Transverse colon (tissue), 3 donors: ENCODE results near the gene SCYGR1.

Experiments
- POLR2A ChIP-seq: fragments of 450-650 bp; IDR thresholded peaks from one replicate; pipeline ENCODE4 v1.6.1; 2016; ENCODE audit warnings: antibody characterized with exemption, mild to moderate bottlenecking, moderate library complexity
- POLR2AphosphoS5 ChIP-seq, 3 donors: sonication (generic); formaldehyde crosslinking; IDR thresholded peaks; one replicate each; pipeline ENCODE4 v1.6.1; 2016; ENCODE audit warnings: antibody characterized with exemption in 3 of 3

DNA sequence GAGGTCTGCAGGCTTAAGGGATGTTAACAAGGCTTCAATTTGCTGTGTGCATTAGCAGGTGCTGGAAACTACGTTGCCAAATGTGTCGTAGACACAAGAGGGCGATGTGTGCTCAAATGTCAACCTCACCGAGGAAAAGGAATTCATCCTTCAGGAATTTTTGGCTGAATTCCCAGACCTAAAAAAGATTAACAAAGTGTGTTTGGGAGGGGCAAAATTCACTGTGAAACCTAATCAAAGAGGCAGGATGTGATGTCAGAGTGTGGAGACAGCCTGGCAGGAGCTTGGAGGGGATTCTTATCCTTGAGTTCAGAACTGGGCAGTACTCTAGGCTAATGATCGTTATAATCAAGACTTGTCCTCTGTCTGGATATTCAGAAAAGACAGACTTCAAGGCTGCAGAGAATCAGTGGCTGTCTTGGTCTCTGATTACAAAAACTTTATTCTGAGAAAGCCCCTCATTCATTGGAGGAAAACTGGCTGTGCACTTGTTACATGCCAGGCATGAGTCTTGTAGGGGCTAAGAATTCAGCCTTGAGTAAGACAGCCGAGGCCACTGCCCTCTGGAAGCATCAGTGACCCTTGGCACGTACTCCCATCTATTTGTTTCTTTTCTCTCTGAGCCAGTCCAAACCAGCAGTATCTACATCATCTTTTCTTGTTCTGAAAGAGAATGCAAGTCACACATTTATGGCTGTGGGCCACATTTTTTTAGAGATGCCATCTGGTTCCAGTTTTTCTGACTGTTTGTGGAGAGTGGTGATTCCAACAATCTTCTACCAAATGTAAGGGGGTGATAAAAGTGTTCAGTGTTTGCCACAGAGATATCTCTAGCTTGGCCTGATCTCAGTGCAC lies 18.7 kb upstream of the SCYGR1 start:
- TF ChIP-seq POLR2AphosphoS5 (IDR thresholded peaks at IDR 0.05) (peak in 2 of 3 donors; percentile 52 to 68), POLR2A (no peak)
